GM12801 (cell line): ENCODE measurements around the gene TMEM19.

Source experiments
- TF ChIP-seq, protein P1 (sequence below): IDR thresholded peaks from one replicate; pipeline ENCODE4 v1.5.1; 2011; ENCODE audit warnings: control low read depth; ENCODE audit not compliant: insufficient read length; ENCODE audit errors: extremely low read depth

TMEM19 gene

GRCh38 chr12:71685914-71686657 lies at the start of gene TMEM19:
TMEM19 (plus strand) TSS chr12:71686082; CDS start chr12:71686681, 599 bp downstream.
- TF ChIP-seq, protein P1, sequence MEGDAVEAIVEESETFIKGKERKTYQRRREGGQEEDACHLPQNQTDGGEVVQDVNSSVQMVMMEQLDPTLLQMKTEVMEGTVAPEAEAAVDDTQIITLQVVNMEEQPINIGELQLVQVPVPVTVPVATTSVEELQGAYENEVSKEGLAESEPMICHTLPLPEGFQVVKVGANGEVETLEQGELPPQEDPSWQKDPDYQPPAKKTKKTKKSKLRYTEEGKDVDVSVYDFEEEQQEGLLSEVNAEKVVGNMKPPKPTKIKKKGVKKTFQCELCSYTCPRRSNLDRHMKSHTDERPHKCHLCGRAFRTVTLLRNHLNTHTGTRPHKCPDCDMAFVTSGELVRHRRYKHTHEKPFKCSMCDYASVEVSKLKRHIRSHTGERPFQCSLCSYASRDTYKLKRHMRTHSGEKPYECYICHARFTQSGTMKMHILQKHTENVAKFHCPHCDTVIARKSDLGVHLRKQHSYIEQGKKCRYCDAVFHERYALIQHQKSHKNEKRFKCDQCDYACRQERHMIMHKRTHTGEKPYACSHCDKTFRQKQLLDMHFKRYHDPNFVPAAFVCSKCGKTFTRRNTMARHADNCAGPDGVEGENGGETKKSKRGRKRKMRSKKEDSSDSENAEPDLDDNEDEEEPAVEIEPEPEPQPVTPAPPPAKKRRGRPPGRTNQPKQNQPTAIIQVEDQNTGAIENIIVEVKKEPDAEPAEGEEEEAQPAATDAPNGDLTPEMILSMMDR, result no peak

DNA sequence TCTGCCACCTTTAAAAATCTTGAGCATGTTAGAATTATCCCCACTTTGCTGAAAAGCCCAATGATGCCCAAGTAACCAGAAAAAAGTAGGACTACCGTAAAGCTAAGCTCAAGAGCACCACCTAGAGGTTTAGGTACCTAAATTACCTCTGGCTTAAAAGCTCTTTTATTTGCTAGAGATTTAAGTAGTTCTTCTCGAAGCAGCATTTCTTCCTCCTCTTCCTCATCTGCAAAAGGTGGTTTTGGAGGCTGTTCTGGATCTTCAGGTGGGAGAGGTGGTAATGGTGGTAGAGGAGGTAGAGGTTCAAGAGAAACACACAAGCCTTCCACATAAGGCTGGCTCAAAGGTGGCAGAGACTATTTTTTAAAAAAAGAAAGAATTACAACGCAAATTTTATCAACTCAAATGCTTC lies 49.2 kb upstream of the TMEM19 start:
- TF ChIP-seq, protein P1, result no peak

DNA sequence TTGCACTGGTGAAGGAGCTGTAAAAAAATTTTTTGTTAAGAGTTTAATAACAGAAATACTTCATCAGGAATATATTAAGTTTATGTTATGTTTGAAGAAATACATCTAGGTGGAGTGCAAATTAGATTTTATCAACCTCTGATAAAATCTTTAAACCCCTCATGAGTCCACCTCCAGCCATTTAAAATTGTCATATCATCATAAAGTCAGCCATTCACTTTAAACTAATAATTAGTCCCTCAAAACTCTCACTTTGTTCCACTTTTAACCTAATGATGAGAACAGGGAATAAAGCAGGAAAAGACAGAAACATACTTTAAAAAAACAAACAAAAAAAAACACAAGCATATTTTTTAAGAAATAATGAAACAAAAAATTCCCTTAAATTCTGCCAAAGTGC lies 47.4 kb upstream of the TMEM19 start:
- TF ChIP-seq, protein P1, result no peak

- TF ChIP-seq, protein P1, result no peak
Observed at GRCh38 chr12:71639341-71639760, 46.5 kb upstream of the TMEM19 start.

DNA sequence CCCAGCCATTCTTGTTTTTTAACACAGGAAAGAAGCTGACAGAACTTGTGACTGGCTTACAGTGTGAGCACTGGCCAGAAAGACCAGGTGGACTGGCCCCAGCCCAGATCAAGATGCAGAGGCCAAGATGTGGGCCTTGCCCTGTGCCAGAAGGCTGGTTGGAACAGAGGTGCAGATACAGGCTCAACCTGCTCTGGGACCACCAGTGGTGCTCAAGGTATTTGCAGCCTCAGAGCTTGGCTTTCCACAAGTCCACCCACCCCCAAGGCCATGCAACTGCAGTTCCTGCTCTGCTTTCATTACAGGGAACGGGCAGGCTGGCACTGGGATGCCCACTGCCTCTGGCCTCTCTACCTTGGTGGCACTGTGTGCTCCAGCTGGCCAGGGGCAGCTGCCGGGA lies 45.6 kb upstream of the TMEM19 start:
- TF ChIP-seq, protein P1, result no peak

DNA sequence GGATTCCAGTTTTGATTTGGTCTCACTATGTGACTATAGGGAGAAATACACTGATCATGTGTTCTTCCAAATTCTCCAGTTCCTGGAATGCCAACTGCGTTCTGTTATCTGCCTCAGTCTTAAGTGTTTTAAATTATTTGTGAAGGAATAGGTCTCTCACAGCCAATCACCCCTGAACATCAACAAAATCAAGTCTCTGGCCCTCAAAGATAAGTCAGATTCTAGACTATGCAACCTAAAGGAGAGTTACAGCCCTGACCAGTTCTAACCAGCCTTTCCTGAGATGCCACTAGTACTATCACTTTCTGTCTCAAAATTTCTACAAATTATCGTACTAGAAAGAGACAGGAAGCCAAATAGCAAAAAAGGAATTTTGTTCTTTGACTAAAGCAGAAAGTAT lies 44.5 kb upstream of the TMEM19 start:
- TF ChIP-seq, protein P1, result no peak

GRCh38 chr12:71642264-71642663 lies 43.6 kb upstream of the TMEM19 start:
- TF ChIP-seq, protein P1, result no peak
